Epidermal melanocyte (primary cell): ENCODE data around the gene ERMP1.
"Not testable (repeated sequence)": the region's sequence is repeated elsewhere in the genome, so short reads cannot be mapped to it uniquely, and the experiment has no call there.

ENCODE experiments used
- DNase-seq: peaks from one replicate; pipeline ENCODE4 v3.0.0; 2011; ENCODE audit warnings: low spot score; ENCODE audit not compliant: insufficient read length

The ERMP1 gene, protein sequence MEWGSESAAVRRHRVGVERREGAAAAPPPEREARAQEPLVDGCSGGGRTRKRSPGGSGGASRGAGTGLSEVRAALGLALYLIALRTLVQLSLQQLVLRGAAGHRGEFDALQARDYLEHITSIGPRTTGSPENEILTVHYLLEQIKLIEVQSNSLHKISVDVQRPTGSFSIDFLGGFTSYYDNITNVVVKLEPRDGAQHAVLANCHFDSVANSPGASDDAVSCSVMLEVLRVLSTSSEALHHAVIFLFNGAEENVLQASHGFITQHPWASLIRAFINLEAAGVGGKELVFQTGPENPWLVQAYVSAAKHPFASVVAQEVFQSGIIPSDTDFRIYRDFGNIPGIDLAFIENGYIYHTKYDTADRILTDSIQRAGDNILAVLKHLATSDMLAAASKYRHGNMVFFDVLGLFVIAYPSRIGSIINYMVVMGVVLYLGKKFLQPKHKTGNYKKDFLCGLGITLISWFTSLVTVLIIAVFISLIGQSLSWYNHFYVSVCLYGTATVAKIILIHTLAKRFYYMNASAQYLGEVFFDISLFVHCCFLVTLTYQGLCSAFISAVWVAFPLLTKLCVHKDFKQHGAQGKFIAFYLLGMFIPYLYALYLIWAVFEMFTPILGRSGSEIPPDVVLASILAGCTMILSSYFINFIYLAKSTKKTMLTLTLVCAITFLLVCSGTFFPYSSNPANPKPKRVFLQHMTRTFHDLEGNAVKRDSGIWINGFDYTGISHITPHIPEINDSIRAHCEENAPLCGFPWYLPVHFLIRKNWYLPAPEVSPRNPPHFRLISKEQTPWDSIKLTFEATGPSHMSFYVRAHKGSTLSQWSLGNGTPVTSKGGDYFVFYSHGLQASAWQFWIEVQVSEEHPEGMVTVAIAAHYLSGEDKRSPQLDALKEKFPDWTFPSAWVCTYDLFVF

GRCh38 chr9:5832538-5833529 is at the start of gene ERMP1:
Gene ERMP1, minus strand, starts transcription at chr9:5833117. Its CDS starts 90 bp downstream, at chr9:5833027.
- peak; percentile 71 for DNase-seq

DNA sequence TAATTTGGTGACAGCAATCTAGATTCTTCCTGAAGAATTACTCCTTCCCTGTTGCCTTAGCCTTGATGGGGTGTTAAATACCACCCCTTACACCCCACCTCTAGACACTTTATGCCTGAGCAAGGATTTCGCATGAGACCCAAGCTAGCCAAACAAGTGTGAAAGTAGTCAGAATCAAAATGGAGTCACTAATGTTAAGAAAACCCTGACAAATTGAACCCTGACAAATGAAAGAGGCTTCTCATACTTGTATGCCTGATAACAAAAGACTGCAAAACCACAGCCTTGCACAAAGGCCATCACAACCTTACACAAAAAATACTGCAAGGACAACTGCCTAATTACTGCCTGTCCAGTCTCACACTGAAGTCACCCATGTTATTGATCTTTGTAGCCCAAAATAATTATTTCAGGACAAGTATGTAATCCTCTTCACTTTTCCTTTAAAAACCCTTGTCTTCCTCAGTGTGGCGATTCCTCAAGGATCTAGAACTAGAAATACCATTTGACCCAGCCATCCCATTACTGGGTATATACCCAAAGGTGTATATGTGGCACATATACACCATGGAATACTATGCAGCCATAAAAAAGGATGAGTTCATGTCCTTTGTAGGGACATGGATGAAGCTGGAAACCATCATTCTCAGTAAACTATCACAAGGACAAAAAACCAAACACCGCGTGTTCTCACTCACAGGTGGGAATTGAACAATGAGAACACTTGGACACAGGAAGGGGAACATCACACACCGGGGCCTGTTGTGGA is 49.5 kb upstream of the ERMP1 start:
- DNase-seq, result not testable (repeated sequence)

- no peak for DNase-seq
Measured at GRCh38 chr9:5879419-5880181, 46.7 kb upstream of the ERMP1 start.

- no peak for DNase-seq
Measured at GRCh38 chr9:5876711-5877110, 43.8 kb upstream of the ERMP1 start.

DNA sequence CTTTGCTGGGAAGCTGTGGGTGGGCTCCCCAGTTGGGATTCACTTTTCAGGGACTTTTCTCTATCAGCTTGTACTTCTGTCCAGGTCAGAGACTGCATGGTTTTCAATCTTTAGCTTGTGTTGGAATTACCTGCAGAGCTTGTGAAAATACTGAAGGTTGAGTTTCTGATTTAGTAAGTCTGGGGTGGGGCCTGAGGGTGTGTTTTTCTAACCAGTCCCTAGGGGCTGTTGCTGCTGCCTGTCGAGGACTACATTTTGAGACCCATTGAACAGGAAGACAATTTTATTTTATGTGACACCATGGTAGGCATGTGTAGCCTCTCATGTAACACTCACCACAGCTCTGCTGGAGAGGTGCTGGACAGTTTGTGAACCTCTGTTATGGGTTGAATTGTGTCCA is 43.1 kb upstream of the ERMP1 start:
- DNase-seq, result no peak

DNA sequence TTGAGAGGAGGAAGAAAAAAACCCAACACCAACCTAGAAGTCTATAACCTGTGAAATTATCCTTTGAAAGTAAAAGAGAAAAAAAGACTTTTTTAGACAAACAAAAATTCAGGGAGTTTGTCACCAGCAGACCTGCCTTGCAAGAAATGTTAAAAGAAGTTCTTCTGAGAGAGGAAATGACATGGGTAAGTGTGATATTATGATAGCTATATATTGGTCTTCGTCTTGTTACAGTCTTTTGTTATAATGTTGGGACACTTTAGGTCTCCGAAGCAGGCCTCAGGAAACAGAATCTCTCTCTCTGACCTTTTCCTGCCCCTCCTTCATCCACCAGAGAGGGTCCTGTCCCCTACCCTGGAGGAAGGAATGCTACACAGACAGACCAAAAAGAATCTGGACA is 41.1 kb upstream of the ERMP1 start:
- no peak for DNase-seq

- DNase-seq, result no peak
Measured at GRCh38 chr9:5873439-5873838, 40.5 kb upstream of the ERMP1 start.

GRCh38 chr9:5872511-5872910 is 39.6 kb upstream of the ERMP1 start:
- no peak for DNase-seq

DNA sequence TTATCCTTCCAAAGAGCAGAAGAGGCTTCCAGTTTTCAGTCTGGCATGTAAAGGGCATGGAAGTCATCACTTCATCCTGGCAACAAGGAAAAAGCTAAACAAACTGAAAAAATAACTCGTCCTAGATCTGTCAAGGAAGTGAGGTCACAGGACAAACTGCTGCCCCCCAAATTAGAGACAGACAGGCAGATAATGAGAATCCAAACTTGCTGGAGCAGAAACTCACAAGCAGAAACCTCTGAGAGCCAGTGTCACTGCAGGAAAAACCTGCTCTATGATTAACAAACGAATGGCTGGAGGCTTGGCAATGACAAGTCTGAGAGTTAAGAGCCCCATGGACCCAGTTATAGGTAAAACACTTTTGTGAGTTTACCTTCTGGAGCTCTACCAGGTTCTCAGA is 38.9 kb upstream of the ERMP1 start:
- DNase-seq, result no peak

DNA sequence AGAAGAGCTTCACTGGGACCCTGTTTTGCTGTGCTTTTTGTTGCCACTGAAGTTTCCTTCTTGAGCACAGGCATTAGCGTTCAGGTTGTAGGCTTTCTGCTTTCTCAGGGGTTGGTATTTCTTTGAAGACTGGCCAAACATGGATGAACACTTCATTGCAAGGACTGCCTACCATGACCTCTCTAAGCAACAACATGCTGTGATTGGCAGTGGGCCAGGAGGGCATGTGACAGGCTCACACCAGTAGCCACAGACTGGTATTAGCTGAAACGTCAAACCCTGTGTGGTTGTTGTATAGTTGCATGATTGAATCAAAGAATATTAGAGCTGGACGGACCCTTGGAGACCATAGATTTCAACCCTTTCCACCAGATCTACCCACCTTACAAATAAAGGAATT is 37.8 kb upstream of the ERMP1 start:
- DNase-seq, result no peak

- DNase-seq, result no peak
Measured at GRCh38 chr9:5870020-5870339, 37.1 kb upstream of the ERMP1 start.

DNA sequence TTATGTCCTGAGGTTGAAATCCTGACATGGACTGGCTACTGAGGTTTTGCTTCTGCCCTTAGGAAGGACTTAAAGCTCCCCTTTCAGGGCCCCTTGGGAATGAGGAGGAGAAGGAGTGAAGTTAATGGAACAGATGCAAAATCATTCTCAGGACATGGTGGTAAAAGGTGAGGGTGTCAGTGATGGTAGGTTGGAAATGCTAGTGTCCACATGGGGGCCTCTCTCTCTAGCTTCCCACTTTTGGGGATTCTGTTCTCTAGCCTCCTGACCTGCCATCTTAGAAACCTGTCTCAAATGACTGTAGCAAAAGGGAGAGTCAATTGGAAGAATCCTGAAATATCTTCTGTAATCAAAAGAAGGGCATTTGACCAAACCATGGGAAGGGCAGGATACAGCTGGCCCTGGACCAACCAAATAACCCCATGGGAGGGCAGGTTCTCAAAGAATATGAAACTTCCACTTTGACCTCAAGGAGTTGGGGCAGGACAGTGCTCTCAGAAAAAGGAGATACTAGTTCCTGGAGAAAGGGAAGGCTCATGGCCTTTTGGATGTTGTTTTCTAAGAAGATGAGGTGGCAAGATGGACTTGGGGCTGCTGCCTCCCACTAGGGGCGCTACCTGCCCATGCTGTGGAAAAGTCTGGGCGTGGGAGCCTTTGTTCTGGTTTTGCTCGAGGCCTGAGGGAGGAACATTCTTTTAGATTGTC is 36.5 kb upstream of the ERMP1 start:
- DNase-seq, result no peak

- DNase-seq, result no peak
Measured at GRCh38 chr9:5868235-5868634, 35.3 kb upstream of the ERMP1 start.

- DNase-seq, result no peak
Measured at GRCh38 chr9:5866685-5867084, 33.8 kb upstream of the ERMP1 start.

GRCh38 chr9:5866272-5866671 is 33.4 kb upstream of the ERMP1 start:
- DNase-seq, result no peak

DNA sequence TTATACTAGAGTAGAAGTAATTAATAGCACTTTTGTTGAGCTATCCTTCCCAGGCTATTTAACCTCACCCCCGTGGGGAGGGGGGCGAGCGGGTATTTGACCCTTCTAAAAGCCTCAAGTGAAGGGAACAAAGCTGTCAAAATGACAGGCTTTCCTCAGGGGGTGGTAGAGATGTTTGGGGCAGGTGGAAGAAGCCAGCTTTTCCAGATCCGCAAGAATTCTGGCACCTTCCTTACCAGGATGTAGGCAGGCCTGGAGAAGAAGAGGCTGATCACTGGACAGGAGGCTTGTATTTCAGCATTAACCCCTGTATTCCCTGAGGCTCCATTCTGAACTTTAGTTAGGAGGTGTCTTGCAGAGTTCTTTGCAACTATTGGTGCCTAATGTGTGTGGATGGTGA is 31.5 kb upstream of the ERMP1 start:
- DNase-seq, result no peak

DNA sequence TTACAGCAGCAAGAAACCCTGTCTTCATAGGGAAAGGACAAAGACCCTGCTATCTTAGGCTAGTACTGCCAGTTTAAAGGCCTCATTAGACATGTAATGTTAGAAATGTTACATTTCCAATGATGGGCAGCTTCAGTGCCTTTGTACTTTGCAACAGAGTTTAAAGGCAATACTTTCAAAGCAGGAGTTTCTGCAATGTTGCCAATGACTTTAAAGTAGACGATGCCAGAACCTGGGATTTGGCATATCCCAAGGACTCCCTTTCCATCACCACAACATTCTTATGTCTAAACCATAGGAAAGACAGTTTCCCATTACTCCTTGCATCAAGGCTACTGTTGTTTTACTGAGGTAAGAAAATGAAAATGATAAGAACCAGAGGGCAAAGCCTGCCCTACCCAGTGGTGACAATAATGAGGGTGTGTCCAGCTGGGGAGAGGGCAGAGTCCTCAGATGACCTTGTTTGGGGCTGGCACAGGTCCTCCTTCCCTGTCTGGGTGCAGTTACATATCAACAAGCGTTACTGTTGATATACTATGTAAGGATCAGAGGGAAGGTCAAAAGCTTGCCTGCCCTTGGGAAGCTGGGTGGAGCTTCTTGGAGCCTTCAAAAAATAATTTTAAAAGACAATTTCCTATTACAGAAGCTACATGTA is 30.3 kb upstream of the ERMP1 start:
- DNase-seq, result no peak

DNA sequence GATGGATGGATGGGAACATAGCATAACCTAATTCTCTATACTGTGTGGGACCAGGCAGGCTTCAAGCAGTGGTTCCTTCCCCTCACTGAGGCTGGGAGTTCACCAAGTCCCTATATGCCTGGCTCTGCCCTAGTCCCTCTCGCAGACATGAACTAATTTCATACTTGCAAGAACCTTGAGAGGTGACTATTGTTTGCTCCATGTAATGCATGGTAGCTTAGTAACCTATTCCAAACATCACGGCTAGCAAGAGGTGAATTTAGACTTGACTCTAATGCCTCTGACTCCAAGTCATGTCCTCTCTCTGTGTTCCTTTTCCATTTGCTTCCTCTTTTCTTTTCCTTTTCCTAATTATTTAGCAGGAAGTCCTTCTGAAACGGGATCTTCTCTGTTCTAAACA is 25.9 kb upstream of the ERMP1 start:
- DNase-seq, result no peak

DNA sequence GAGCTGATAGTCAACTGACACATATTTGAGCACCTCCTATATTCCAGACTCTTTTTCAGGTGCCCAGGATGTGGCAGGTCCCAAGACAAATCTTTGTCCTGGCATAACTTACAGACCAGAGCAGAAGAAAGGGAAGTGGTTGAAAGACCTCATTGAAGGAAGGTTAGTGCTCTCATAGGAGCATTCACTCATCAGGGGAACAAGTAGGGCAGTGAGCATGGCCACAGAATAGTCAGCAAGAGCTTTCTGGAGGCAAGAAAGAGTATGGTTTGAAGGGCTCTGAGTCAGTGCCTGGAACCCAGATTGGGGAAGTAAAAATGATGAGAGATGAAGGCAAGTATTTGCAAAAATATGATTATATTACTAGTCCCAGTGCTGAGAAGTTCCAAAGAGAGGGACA is 25.0 kb upstream of the ERMP1 start:
- no peak for DNase-seq
